H1 (cell line): ENCODE measurements around the gene FCRLA. TPM values are rescaled to one million over a fixed set of nuclear protein-coding genes. Genes with fewer than 3 reads are reported as not detected.
"Not testable (repeated sequence)": the region's sequence is repeated elsewhere in the genome, so short reads cannot be mapped to it uniquely, and the experiment has no call there.

Experiments
- CTCF ChIA-PET: fragments of 300-600 bp; sonication (Branson Sonifier 250); formaldehyde crosslinking; loops from one replicate; lab custom pipeline; 2021; ENCODE audit not compliant: partially characterized antibody; lab: Charles Lee
- POLR2A ChIA-PET: fragments of 300-600 bp; sonication (Branson Sonifier 250); formaldehyde crosslinking; loops from one replicate; lab custom pipeline; 2021; ENCODE audit warnings: inconsistent platforms; ENCODE audit not compliant: partially characterized antibody; lab: Charles Lee
- DNase-seq, 2 experiments: peaks; one replicate each; pipeline versions ENCODE4 v3.0.0 to v3.0.0-alpha.2; 2010 to 2022; ENCODE audit warnings: low spot score in 2 of 2, low read depth in 1 of 2, mixed read lengths in 1 of 2
- FAIRE-seq: peaks from 2 replicates; lab custom pipeline; 2011; peaks lifted over from hg19 to GRCh38; lab: Jason Lieb, UNC
- H2AFZ ChIP-seq: 2 replicates; pipeline ENCODE4 v1.8.1; 2012; ENCODE audit warnings: low read length, inconsistent platforms
- H2AK5ac ChIP-seq: 2 replicates; pipeline ENCODE4 v1.6.1; 2013; ENCODE audit warnings: low read depth, low read length
- H2BK120ac ChIP-seq: replicated peaks from 2 replicates; pipeline ENCODE3; 2013; ENCODE audit warnings: low read depth, low read length, inconsistent platforms
- H2BK12ac ChIP-seq: 2 replicates; pipeline ENCODE4 v1.6.1; 2013; ENCODE audit warnings: low read depth, low read length
- H2BK15ac ChIP-seq: 2 replicates; pipeline ENCODE4 v1.6.1; 2013; ENCODE audit warnings: low read length
- H2BK20ac ChIP-seq: 2 replicates; pipeline ENCODE4 v1.6.1; 2013; ENCODE audit warnings: low read length
- H2BK5ac ChIP-seq: 2 replicates; pipeline ENCODE4 v1.6.1; 2013; ENCODE audit warnings: low read depth, low read length
- H3K14ac ChIP-seq: 2 replicates; pipeline ENCODE4 v1.6.1; 2013; ENCODE audit warnings: inconsistent platforms; ENCODE audit not compliant: insufficient read length
- H3K18ac ChIP-seq: 2 replicates; pipeline ENCODE4 v1.6.1; 2013; ENCODE audit warnings: low read length; ENCODE audit errors: extremely low read depth
- H3K23ac ChIP-seq: 2 replicates; pipeline ENCODE4 v1.6.1; 2013; ENCODE audit warnings: inconsistent platforms; ENCODE audit not compliant: insufficient read length
- H3K23me2 ChIP-seq: 2 replicates; pipeline ENCODE4 v1.6.1; 2013; ENCODE audit warnings: low read depth, low read length
- H3K27ac ChIP-seq: 2 replicates; pipeline ENCODE4 v1.6.1; 2011; ENCODE audit warnings: low read depth, low read length, inconsistent platforms
- H3K27me3 ChIP-seq, 4 experiments: replicated peaks in 1 of 4; 1 replicate in 1 of 4; 2 replicates in 3 of 4; pipeline versions ENCODE4 v1.6.1 to v1.8.1; 2011 to 2013; ENCODE audit warnings: low read length in 3 of 4, mild to moderate bottlenecking in 3 of 4, inconsistent platforms in 2 of 4, mixed read lengths in 2 of 4, moderate library complexity in 1 of 4; ENCODE audit not compliant: control insufficient read depth in 3 of 4, insufficient read depth in 3 of 4; ENCODE audit errors: extremely low read depth in 1 of 4
- H3K36me3 ChIP-seq, 4 experiments: 2 replicates each; pipeline versions ENCODE4 v1.6.1 to v1.8.1; 2011 to 2013; ENCODE audit warnings: mild to moderate bottlenecking in 4 of 4, low read length in 3 of 4, moderate library complexity in 2 of 4, control low read depth in 1 of 4, inconsistent platforms in 1 of 4; ENCODE audit not compliant: insufficient read depth in 4 of 4, control insufficient read depth in 2 of 4
- H3K4ac ChIP-seq: replicated peaks from 2 replicates; pipeline ENCODE3; 2013; ENCODE audit warnings: low read length, low read depth, mixed read lengths, inconsistent platforms; ENCODE audit not compliant: insufficient read length
- H3K4me1 ChIP-seq, 4 experiments: replicated peaks in 1 of 4; 1 replicate in 1 of 4; 2 replicates in 3 of 4; pipeline versions ENCODE4 v1.6.1 to v1.8.1; 2011 to 2013; ENCODE audit warnings: low read length in 3 of 4, inconsistent platforms in 2 of 4, mixed read lengths in 1 of 4; ENCODE audit not compliant: insufficient read depth in 4 of 4, control insufficient read depth in 3 of 4
- H3K4me2 ChIP-seq, 2 experiments: 2 replicates each; pipeline versions ENCODE4 v1.6.1 to v1.8.1; 2011 to 2013; ENCODE audit warnings: low read depth in 2 of 2, low read length in 2 of 2, control low read depth in 1 of 2, inconsistent platforms in 1 of 2, mild to moderate bottlenecking in 1 of 2; ENCODE audit not compliant: insufficient read depth in 1 of 2
- H3K4me3 ChIP-seq, 4 experiments: fragments of 200-600, 300-600 bp in 1 of 4; sonication (generic), shearing (Covaris generic), sonication (Bioruptor Twin) in 1 of 4; 2 replicates each; pipeline versions ENCODE4 v1.5.1 to v1.8.1; 2011 to 2016; ENCODE audit warnings: low read length in 4 of 4, low read depth in 3 of 4, control low read depth in 2 of 4, inconsistent platforms in 2 of 4, mild to moderate bottlenecking in 2 of 4, mixed read lengths in 1 of 4, moderate library complexity in 1 of 4; ENCODE audit not compliant: insufficient read depth in 2 of 4; ENCODE audit errors: extremely low read depth in 1 of 4
- H3K56ac ChIP-seq: replicated peaks from 2 replicates; pipeline ENCODE3; 2013; ENCODE audit warnings: low read depth, mild to moderate bottlenecking, mixed read lengths, low read length, inconsistent platforms; ENCODE audit not compliant: insufficient read length
- H3K79me1 ChIP-seq: 2 replicates; pipeline ENCODE4 v1.6.1; 2013; ENCODE audit warnings: low read depth, low read length, control low read depth
- H3K79me2 ChIP-seq, 2 experiments: 2 replicates each; pipeline versions ENCODE4 v1.6.1 to v1.8.1; 2012 to 2013; ENCODE audit warnings: low read length in 2 of 2, mild to moderate bottlenecking in 2 of 2, inconsistent platforms in 1 of 2; ENCODE audit not compliant: insufficient read depth in 2 of 2, control insufficient read depth in 1 of 2
- H3K9ac ChIP-seq, 4 experiments: replicated peaks in 1 of 4; 1 replicate in 1 of 4; 2 replicates in 3 of 4; pipeline versions ENCODE4 v1.6.1 to v1.8.1; 2011 to 2013; ENCODE audit warnings: low read depth in 3 of 4, low read length in 3 of 4, control low read depth in 2 of 4, mild to moderate bottlenecking in 2 of 4, moderate library complexity in 2 of 4, inconsistent platforms in 1 of 4; ENCODE audit errors: extremely low read depth in 1 of 4
- H3K9me3 ChIP-seq, 2 experiments: 2 replicates each; pipeline versions ENCODE4 v1.6.1 to v1.8.1; 2012 to 2013; ENCODE audit warnings: mild to moderate bottlenecking in 2 of 2, moderate library complexity in 2 of 2, control low read depth in 1 of 2, inconsistent platforms in 1 of 2, low read depth in 1 of 2, low read length in 1 of 2, mixed read lengths in 1 of 2; ENCODE audit not compliant: insufficient read depth in 2 of 2
- H4K20me1 ChIP-seq, 2 experiments: replicated peaks in 1 of 2; 2 replicates each; pipeline versions ENCODE3 to v1.8.1; 2011 to 2013; ENCODE audit warnings: inconsistent platforms in 2 of 2, low read length in 2 of 2, mild to moderate bottlenecking in 1 of 2; ENCODE audit not compliant: insufficient read depth in 2 of 2, control insufficient read depth in 1 of 2
- H4K5ac ChIP-seq: 2 replicates; pipeline ENCODE4 v1.6.1; 2013; ENCODE audit warnings: low read length, low read depth, mixed read lengths, inconsistent platforms; ENCODE audit not compliant: insufficient read length
- H4K8ac ChIP-seq: 2 replicates; pipeline ENCODE4 v1.8.0; 2013; ENCODE audit warnings: mild to moderate bottlenecking, moderate library complexity, low read length, inconsistent platforms; ENCODE audit not compliant: insufficient read depth; ENCODE audit errors: extremely low read depth
- H4K91ac ChIP-seq: replicated peaks from 2 replicates; pipeline ENCODE3; 2013; ENCODE audit warnings: low read length, mixed read lengths, inconsistent platforms; ENCODE audit not compliant: insufficient read length
- WGBS, 2 experiments: shearing (Covaris generic) in 1 of 2; methylation state at CpG; one replicate each; pipeline versions ENCODE4 v1.1.6 to v1.1.7; 2013 to 2015; ENCODE audit warnings: low lambda C conversion rate in 2 of 2, mixed read lengths in 2 of 2, inconsistent platforms in 1 of 2, low coverage in 1 of 2, missing lambda C conversion rate in 1 of 2; ENCODE audit not compliant: insufficient replicate concordance in 2 of 2, insufficient coverage in 1 of 2, insufficient read length in 1 of 2; ENCODE audit errors: extremely low coverage in 1 of 2, missing lambda C conversion rate in 1 of 2; 5-methylcytosine and 5-hydroxymethylcytosine counted together
- polyA plus RNA-seq, 7 experiments: library from polyadenylated mRNA; depleted of rRNA in 3 of 7; stranded (reverse) in 5 of 7; unstranded in 2 of 7; fragments of >200 nt in 5 of 7; fragments of 200-250 nt in 2 of 7; gene quantifications; 1 replicate in 5 of 7; 2 replicates in 1 of 7; 4 replicates in 1 of 7; pipeline versions ENCODE4 v1.2.1 to v1.2.3, GENCODE V29; 2011 to 2013; ENCODE audit warnings: missing spikeins in 2 of 7, mixed read lengths in 2 of 7
- total RNA-seq: library from RNA; stranded (reverse); fragmentation: NEBNext Ultra II Directional; extraction: Animal tissue kit (Norgen Biotek cat#: 25700); gene quantifications from 2 replicates; pipeline ENCODE4 v1.2.1, GENCODE V29; 2021

Gene FCRLA
- total and polyA plus RNA-seq, 2 of the 8 experiments (the other 6 are each of a cell fraction or from before 2014, with no cell fraction given), result not detected

- H3K27me3 ChIP-seq, CTCF ChIA-PET, H3K27ac ChIP-seq, H3K4ac ChIP-seq, H3K4me1 ChIP-seq, H3K79me1 ChIP-seq, H2BK20ac ChIP-seq, H3K9me3 ChIP-seq, H2BK5ac ChIP-seq, DNase-seq, H2BK15ac ChIP-seq, H3K36me3 ChIP-seq, H3K18ac ChIP-seq, H3K23ac ChIP-seq, H3K4me3 ChIP-seq, H4K8ac ChIP-seq, H4K91ac ChIP-seq, H3K56ac ChIP-seq, H3K14ac ChIP-seq, H4K5ac ChIP-seq, H4K20me1 ChIP-seq, H3K79me2 ChIP-seq, H2AK5ac ChIP-seq, H2BK12ac ChIP-seq, H3K9ac ChIP-seq, H2AFZ ChIP-seq, FAIRE-seq, H3K23me2 ChIP-seq, POLR2A ChIA-PET, H2BK120ac ChIP-seq, H3K4me2 ChIP-seq: not testable (repeated sequence)
- WGBS, 2 experiments, result no CpG with 5 or more reads among the region's 4 CpGs
These were observed 42.3 kb upstream of the FCRLA start for GRCh38 chr1:161664689-161665088.
